ENCODE results near the gene FKBP7.

The FKBP7 gene

DNA sequence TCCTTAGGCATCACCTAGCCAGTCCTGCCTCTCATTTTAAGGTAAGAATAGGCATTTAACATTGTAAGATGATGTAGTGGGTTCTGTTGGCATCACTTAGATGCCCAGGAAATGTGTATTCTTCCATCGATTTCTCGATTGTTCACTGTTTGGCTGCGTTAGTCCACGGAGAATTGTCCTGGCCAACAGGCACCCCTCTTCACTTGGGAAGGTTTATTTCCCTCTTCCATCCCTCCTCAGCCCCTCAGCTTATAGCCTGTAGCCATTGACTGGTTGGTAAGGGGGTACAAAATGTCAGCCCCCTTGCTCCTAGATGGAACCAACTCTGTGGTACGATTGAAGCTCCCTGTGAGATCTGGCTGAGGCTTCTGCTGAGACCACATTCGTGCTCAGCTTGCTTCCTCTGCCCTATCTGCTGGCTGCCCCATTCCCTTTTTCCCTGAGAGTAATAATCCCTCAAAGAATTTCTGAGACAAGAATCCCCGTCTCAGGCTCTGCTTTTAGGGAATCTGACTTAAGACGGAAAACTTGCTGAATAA is 45.3 kb upstream of the FKBP7 start:
- ATAC-seq = peak; percentile 66
- TF ChIP-seq, protein P1, sequence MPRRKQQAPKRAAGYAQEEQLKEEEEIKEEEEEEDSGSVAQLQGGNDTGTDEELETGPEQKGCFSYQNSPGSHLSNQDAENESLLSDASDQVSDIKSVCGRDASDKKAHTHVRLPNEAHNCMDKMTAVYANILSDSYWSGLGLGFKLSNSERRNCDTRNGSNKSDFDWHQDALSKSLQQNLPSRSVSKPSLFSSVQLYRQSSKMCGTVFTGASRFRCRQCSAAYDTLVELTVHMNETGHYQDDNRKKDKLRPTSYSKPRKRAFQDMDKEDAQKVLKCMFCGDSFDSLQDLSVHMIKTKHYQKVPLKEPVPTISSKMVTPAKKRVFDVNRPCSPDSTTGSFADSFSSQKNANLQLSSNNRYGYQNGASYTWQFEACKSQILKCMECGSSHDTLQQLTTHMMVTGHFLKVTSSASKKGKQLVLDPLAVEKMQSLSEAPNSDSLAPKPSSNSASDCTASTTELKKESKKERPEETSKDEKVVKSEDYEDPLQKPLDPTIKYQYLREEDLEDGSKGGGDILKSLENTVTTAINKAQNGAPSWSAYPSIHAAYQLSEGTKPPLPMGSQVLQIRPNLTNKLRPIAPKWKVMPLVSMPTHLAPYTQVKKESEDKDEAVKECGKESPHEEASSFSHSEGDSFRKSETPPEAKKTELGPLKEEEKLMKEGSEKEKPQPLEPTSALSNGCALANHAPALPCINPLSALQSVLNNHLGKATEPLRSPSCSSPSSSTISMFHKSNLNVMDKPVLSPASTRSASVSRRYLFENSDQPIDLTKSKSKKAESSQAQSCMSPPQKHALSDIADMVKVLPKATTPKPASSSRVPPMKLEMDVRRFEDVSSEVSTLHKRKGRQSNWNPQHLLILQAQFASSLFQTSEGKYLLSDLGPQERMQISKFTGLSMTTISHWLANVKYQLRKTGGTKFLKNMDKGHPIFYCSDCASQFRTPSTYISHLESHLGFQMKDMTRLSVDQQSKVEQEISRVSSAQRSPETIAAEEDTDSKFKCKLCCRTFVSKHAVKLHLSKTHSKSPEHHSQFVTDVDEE (CRISPR knock-in tag; IDR thresholded peaks at IDR 0.05) = no peak
- TF ChIP-seq GLIS3 (CRISPR knock-in tag; IDR thresholded peaks at IDR 0.05) (no peak), ZNF8 (CRISPR knock-in tag; IDR thresholded peaks at IDR 0.05) (no peak), ESRRG (CRISPR knock-in tag; IDR thresholded peaks at IDR 0.05) (no peak), ZNF70 (CRISPR knock-in tag; IDR thresholded peaks at IDR 0.05) (no peak), ARNTL (CRISPR knock-in tag; IDR thresholded peaks at IDR 0.05; ENCODE audit: borderline replicate concordance, low read depth) (no peak), CSDC2 (CRISPR knock-in tag; IDR thresholded peaks at IDR 0.05) (no peak), SNAI2 (CRISPR knock-in tag; IDR thresholded peaks at IDR 0.05) (no peak), ZFP3 (CRISPR knock-in tag; IDR thresholded peaks at IDR 0.05) (no peak), ZC3H10 (CRISPR knock-in tag; IDR thresholded peaks at IDR 0.05) (no peak), TOX (CRISPR knock-in tag; IDR thresholded peaks at IDR 0.05; ENCODE audit: borderline replicate concordance) (no peak), ISL1 (CRISPR knock-in tag; IDR thresholded peaks at IDR 0.05) (no peak), OSR1 (CRISPR knock-in tag; IDR thresholded peaks at IDR 0.05) (no peak), TCF4 (CRISPR knock-in tag; IDR thresholded peaks at IDR 0.05; ENCODE audit: borderline replicate concordance) (no peak), RARB (CRISPR knock-in tag; IDR thresholded peaks at IDR 0.05) (no peak)
- TF ChIP-seq, protein P2, sequence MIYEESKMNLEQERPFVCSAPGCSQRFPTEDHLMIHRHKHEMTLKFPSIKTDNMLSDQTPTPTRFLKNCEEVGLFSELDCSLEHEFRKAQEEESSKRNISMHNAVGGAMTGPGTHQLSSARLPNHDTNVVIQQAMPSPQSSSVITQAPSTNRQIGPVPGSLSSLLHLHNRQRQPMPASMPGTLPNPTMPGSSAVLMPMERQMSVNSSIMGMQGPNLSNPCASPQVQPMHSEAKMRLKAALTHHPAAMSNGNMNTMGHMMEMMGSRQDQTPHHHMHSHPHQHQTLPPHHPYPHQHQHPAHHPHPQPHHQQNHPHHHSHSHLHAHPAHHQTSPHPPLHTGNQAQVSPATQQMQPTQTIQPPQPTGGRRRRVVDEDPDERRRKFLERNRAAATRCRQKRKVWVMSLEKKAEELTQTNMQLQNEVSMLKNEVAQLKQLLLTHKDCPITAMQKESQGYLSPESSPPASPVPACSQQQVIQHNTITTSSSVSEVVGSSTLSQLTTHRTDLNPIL (CRISPR knock-in tag; IDR thresholded peaks at IDR 0.05; ENCODE audit: low read depth) = no peak
- TF ChIP-seq, protein P3, sequence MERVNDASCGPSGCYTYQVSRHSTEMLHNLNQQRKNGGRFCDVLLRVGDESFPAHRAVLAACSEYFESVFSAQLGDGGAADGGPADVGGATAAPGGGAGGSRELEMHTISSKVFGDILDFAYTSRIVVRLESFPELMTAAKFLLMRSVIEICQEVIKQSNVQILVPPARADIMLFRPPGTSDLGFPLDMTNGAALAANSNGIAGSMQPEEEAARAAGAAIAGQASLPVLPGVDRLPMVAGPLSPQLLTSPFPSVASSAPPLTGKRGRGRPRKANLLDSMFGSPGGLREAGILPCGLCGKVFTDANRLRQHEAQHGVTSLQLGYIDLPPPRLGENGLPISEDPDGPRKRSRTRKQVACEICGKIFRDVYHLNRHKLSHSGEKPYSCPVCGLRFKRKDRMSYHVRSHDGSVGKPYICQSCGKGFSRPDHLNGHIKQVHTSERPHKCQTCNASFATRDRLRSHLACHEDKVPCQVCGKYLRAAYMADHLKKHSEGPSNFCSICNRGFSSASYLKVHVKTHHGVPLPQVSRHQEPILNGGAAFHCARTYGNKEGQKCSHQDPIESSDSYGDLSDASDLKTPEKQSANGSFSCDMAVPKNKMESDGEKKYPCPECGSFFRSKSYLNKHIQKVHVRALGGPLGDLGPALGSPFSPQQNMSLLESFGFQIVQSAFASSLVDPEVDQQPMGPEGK (CRISPR knock-in tag; IDR thresholded peaks at IDR 0.05; ENCODE audit: borderline replicate concordance) = no peak
- TF ChIP-seq, protein P4, sequence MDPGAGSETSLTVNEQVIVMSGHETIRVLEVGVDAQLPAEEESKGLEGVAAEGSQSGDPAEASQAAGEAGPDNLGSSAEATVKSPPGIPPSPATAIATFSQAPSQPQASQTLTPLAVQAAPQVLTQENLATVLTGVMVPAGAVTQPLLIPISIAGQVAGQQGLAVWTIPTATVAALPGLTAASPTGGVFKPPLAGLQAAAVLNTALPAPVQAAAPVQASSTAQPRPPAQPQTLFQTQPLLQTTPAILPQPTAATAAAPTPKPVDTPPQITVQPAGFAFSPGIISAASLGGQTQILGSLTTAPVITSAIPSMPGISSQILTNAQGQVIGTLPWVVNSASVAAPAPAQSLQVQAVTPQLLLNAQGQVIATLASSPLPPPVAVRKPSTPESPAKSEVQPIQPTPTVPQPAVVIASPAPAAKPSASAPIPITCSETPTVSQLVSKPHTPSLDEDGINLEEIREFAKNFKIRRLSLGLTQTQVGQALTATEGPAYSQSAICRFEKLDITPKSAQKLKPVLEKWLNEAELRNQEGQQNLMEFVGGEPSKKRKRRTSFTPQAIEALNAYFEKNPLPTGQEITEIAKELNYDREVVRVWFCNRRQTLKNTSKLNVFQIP (CRISPR knock-in tag; IDR thresholded peaks at IDR 0.05; ENCODE audit: borderline replicate concordance, low read depth) = no peak

DNA sequence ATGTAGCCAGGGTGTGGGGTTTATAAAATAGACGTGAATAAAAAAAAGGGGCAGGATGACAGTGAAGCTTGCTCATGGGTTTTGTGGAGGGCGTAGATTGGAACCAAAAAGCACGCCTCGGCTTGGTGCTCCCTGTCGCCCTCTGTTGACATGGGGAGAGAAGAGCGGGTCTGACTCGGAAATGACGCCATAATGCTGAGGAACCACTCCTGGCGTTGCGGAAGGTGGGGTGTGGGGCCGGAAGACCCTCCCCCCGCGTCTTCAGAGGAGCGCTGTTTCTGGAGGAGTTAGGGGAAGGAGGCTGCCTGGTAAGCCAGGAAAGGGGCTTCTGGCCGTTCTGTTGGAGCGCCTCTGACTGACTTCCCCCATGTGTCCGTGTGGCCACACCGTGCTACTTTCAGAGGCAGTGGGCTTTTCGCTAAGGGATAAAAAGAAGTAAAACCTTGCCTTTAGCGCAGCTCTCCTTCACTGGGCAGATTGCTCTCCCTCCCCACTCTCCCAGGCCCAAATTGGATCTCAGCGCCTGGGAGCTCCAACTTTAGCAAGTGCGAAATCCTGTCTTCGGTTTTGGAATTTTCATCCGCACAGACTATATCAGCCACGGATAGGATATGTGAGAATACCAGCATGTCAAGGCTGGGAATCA is 44.7 kb upstream of the FKBP7 start:
- ATAC-seq = peak; percentile 98
- TF ChIP-seq ESRRG (CRISPR knock-in tag; IDR thresholded peaks at IDR 0.05) (no peak), TCF4 (CRISPR knock-in tag; IDR thresholded peaks at IDR 0.05; ENCODE audit: borderline replicate concordance) (no peak), ARNTL (CRISPR knock-in tag; IDR thresholded peaks at IDR 0.05; ENCODE audit: borderline replicate concordance, low read depth) (no peak), PPARA (CRISPR knock-in tag; IDR thresholded peaks at IDR 0.05; ENCODE audit: borderline replicate concordance) (no peak), RARB (CRISPR knock-in tag; IDR thresholded peaks at IDR 0.05) (no peak), ZFP30 (CRISPR knock-in tag; IDR thresholded peaks at IDR 0.05) (no peak), OSR1 (CRISPR knock-in tag; IDR thresholded peaks at IDR 0.05) (no peak), ZFP3 (CRISPR knock-in tag; IDR thresholded peaks at IDR 0.05) (no peak), GLIS3 (CRISPR knock-in tag; IDR thresholded peaks at IDR 0.05) (no peak), SNAI2 (CRISPR knock-in tag; IDR thresholded peaks at IDR 0.05) (no peak), ZC3H10 (CRISPR knock-in tag; IDR thresholded peaks at IDR 0.05) (no peak)
- TF ChIP-seq, protein P5, sequence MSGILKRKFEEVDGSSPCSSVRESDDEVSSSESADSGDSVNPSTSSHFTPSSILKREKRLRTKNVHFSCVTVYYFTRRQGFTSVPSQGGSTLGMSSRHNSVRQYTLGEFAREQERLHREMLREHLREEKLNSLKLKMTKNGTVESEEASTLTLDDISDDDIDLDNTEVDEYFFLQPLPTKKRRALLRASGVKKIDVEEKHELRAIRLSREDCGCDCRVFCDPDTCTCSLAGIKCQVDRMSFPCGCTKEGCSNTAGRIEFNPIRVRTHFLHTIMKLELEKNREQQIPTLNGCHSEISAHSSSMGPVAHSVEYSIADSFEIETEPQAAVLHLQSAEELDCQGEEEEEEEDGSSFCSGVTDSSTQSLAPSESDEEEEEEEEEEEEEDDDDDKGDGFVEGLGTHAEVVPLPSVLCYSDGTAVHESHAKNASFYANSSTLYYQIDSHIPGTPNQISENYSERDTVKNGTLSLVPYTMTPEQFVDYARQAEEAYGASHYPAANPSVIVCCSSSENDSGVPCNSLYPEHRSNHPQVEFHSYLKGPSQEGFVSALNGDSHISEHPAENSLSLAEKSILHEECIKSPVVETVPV (CRISPR knock-in tag; IDR thresholded peaks at IDR 0.05) = no peak
- TF ChIP-seq, protein P4 (CRISPR knock-in tag; IDR thresholded peaks at IDR 0.05; ENCODE audit: borderline replicate concordance, low read depth) = no peak
- TF ChIP-seq, protein P3 (CRISPR knock-in tag; IDR thresholded peaks at IDR 0.05; ENCODE audit: borderline replicate concordance) = no peak

All from SK-N-SH treated with all-trans-retinoic acid at 6 μM for 48 hours (cell line).